H9 (cell line): ENCODE results near the gene ATXN3L. TPM values are rescaled to one million over a fixed set of nuclear protein-coding genes. Genes with fewer than 3 reads are reported as not detected.

Experiments used
- DNase-seq: peaks from one replicate; pipeline ENCODE4 v3.0.0-alpha.2; 2017
- H2AFZ ChIP-seq: one replicate; pipeline ENCODE4 v1.6.1; 2013; ENCODE audit warnings: mild to moderate bottlenecking, low read length, control low read depth, moderate library complexity
- H2AK5ac ChIP-seq: 2 replicates; pipeline ENCODE4 v1.6.1; 2013; ENCODE audit warnings: low read length, control low read depth, mixed read lengths; ENCODE audit not compliant: insufficient read length
- H2BK120ac ChIP-seq: one replicate; pipeline ENCODE4 v1.6.1; 2013; ENCODE audit warnings: low read depth, mild to moderate bottlenecking, low read length, control low read depth, inconsistent platforms; ENCODE audit not compliant: poor library complexity, severe bottlenecking
- H2BK12ac ChIP-seq: 2 replicates; pipeline ENCODE4 v1.6.1; 2013; ENCODE audit warnings: low read length, control low read depth, mixed read lengths, low read depth; ENCODE audit not compliant: insufficient read length
- H2BK15ac ChIP-seq: 2 replicates; pipeline ENCODE4 v1.6.1; 2013; ENCODE audit warnings: low read depth, low read length, control low read depth
- H2BK20ac ChIP-seq: one replicate; pipeline ENCODE4 v1.6.1; 2013; ENCODE audit warnings: low read depth, mild to moderate bottlenecking, low read length, control low read depth, inconsistent platforms; ENCODE audit not compliant: poor library complexity, severe bottlenecking
- H2BK5ac ChIP-seq: 2 replicates; pipeline ENCODE4 v1.6.1; 2013; ENCODE audit warnings: low read length, control low read depth, mixed read lengths; ENCODE audit not compliant: insufficient read length
- H3K14ac ChIP-seq: 2 replicates; pipeline ENCODE4 v1.6.1; 2013; ENCODE audit warnings: low read length, control low read depth; ENCODE audit not compliant: insufficient read depth
- H3K18ac ChIP-seq: 2 replicates; pipeline ENCODE4 v1.6.1; 2013; ENCODE audit warnings: low read depth, mild to moderate bottlenecking, mixed read lengths, low read length, control low read depth; ENCODE audit not compliant: insufficient read length
- H3K23ac ChIP-seq: 2 replicates; pipeline ENCODE4 v1.6.1; 2013; ENCODE audit warnings: low read length, control low read depth, mixed read lengths, low read depth; ENCODE audit not compliant: insufficient read length
- H3K23me2 ChIP-seq: 2 replicates; pipeline ENCODE4 v1.6.1; 2013; ENCODE audit warnings: low read depth, mild to moderate bottlenecking, mixed read lengths, low read length, control low read depth; ENCODE audit not compliant: insufficient read length, poor library complexity, severe bottlenecking
- H3K27ac ChIP-seq: 2 replicates; pipeline ENCODE4 v1.5.1; 2013; ENCODE audit warnings: low read length, control low read depth, mixed read lengths, low read depth; ENCODE audit not compliant: insufficient read length
- H3K27me3 ChIP-seq: 2 replicates; pipeline ENCODE4 v1.6.1; 2013; ENCODE audit warnings: low read length, control low read depth, inconsistent platforms; ENCODE audit not compliant: insufficient read depth
- H3K4ac ChIP-seq: 2 replicates; pipeline ENCODE4 v1.6.1; 2013; ENCODE audit warnings: low read depth, mild to moderate bottlenecking, control low read depth, inconsistent platforms, low read length, moderate library complexity
- H3K4me1 ChIP-seq: 2 replicates; pipeline ENCODE4 v1.6.1; 2013; ENCODE audit warnings: low read length, control low read depth, inconsistent platforms; ENCODE audit not compliant: insufficient read depth
- H3K4me2 ChIP-seq: 2 replicates; pipeline ENCODE4 v1.6.1; 2013; ENCODE audit warnings: low read length, control low read depth, mixed read lengths; ENCODE audit not compliant: insufficient read length, insufficient read depth
- H3K56ac ChIP-seq: 2 replicates; pipeline ENCODE4 v1.6.1; 2013; ENCODE audit warnings: low read depth, mild to moderate bottlenecking, mixed read lengths, low read length, control low read depth; ENCODE audit not compliant: insufficient read length
- H3K79me1 ChIP-seq: 2 replicates; pipeline ENCODE4 v1.6.1; 2013; ENCODE audit warnings: low read depth, mild to moderate bottlenecking, moderate library complexity, low read length, control low read depth, inconsistent platforms; ENCODE audit not compliant: insufficient read depth, poor library complexity, severe bottlenecking
- H3K79me2 ChIP-seq: 2 replicates; pipeline ENCODE4 v1.6.1; 2013; ENCODE audit warnings: low read length, control low read depth, inconsistent platforms; ENCODE audit not compliant: insufficient read depth
- H3K9ac ChIP-seq: 2 replicates; pipeline ENCODE4 v1.6.1; 2013; ENCODE audit warnings: low read length, control low read depth, mixed read lengths; ENCODE audit not compliant: insufficient read length; ENCODE audit errors: extremely low read depth
- H3K9me3 ChIP-seq: one replicate; pipeline ENCODE4 v1.6.1; 2013; ENCODE audit warnings: low read depth, low read length, inconsistent platforms; ENCODE audit not compliant: control insufficient read depth
- H3T11ph ChIP-seq: one replicate; pipeline ENCODE4 v1.6.1; 2013; ENCODE audit warnings: mild to moderate bottlenecking, low read length, control low read depth, inconsistent platforms
- H4K20me1 ChIP-seq: one replicate; pipeline ENCODE4 v1.6.1; 2013; ENCODE audit not compliant: control insufficient read depth, insufficient read length, insufficient read depth
- H4K5ac ChIP-seq: 2 replicates; pipeline ENCODE4 v1.6.1; 2013; ENCODE audit warnings: low read depth, mild to moderate bottlenecking, mixed read lengths, low read length, control low read depth; ENCODE audit not compliant: insufficient read length
- H4K8ac ChIP-seq: replicated peaks from 2 replicates; pipeline ENCODE4 v1.6.1; 2013; ENCODE audit warnings: low read length, control low read depth, mixed read lengths, low read depth; ENCODE audit not compliant: insufficient read length
- H4K91ac ChIP-seq: 2 replicates; pipeline ENCODE4 v1.6.1; 2013; ENCODE audit warnings: low read depth, mild to moderate bottlenecking, moderate library complexity, mixed read lengths, low read length, control low read depth; ENCODE audit not compliant: insufficient read length
- H3K27ac Mint-ChIP-seq, 3 experiments: 2 replicates in 2 of 3; 3 replicates in 1 of 3; pipeline ENCODE4 v1.8.0; 2020 to 2021; ENCODE audit warnings: mixed read lengths in 3 of 3, mild to moderate bottlenecking in 1 of 3, moderate library complexity in 1 of 3
- H3K27me3 Mint-ChIP-seq: 2 replicates; pipeline ENCODE4 v1.8.0; 2021; ENCODE audit warnings: low read depth, mild to moderate bottlenecking, moderate library complexity, mixed read lengths
- H3K36me3 Mint-ChIP-seq, 3 experiments: 2 replicates in 2 of 3; 3 replicates in 1 of 3; pipeline ENCODE4 v1.8.0; 2020 to 2021; ENCODE audit warnings: low read depth in 3 of 3, mixed read lengths in 3 of 3; ENCODE audit not compliant: insufficient read depth in 1 of 3
- H3K4me1 Mint-ChIP-seq, 2 experiments: 2 replicates each; pipeline ENCODE4 v1.8.0; 2020; ENCODE audit warnings: mixed read lengths in 2 of 2
- H3K4me3 Mint-ChIP-seq, 2 experiments: 2 replicates in 1 of 2; 3 replicates in 1 of 2; pipeline ENCODE4 v1.8.0; 2020 to 2021; ENCODE audit warnings: mild to moderate bottlenecking in 2 of 2, mixed read lengths in 2 of 2, moderate library complexity in 1 of 2
- H3K9me3 Mint-ChIP-seq, 2 experiments: 2 replicates in 1 of 2; 3 replicates in 1 of 2; pipeline ENCODE4 v1.8.0; 2020; ENCODE audit warnings: mild to moderate bottlenecking in 2 of 2, mixed read lengths in 2 of 2, moderate library complexity in 1 of 2
- WGBS: extraction: QIAGEN DNeasy Blood & Tissue Kit; methylation state at CpG from one replicate; pipeline ENCODE4 v1.1.7; 2013; ENCODE audit warnings: missing lambda C conversion rate, low lambda C conversion rate, mixed read lengths; ENCODE audit not compliant: insufficient read length; ENCODE audit errors: extremely low coverage; 5-methylcytosine and 5-hydroxymethylcytosine counted together
- total RNA-seq: library from RNA; stranded (reverse); gene quantifications from 2 replicates; pipeline ENCODE4 v1.2.1, GENCODE V29; 2021
- TF ChIP-seq, protein P1 (sequence below): fragments of 200-600 bp; sonication (generic); conservative IDR thresholded peaks from 3 replicates; pipeline ENCODE4 v1.8.0; 2021; ENCODE audit warnings: antibody characterized with exemption, mild to moderate bottlenecking

Gene ATXN3L
- total RNA-seq, 1 experiment from 2014 or later, result not detected

DNA sequence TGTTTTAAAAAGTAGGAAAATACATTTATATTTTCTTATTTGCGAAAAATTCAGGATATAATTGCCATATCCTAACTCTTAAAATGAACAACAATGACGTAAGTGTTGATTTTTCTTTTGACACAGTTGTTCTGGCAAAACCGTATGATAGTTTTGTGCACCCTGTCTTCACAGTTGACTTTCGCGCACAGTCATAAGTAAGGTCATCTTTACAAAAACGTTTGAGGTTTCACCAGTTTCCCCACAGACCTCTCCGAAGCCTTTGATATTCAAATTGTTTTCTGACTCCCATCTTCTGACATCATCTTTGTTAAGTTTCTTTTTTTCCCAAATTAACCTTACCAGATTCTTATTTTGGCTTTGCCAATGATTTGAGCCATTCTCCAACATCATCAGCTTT is 48.1 kb upstream of the ATXN3L start:
- H3K36me3 Mint-ChIP-seq, result peaks cover 0 to 2% (median 0%) of the 10 kb centered on the region in 3 experiments; a peak in 2 of 7 replicates

More for the DNA sequence above, 48.1 kb upstream of the ATXN3L start:
- no peak overlapping the region for H4K5ac ChIP-seq
- TF ChIP-seq, protein P1, sequence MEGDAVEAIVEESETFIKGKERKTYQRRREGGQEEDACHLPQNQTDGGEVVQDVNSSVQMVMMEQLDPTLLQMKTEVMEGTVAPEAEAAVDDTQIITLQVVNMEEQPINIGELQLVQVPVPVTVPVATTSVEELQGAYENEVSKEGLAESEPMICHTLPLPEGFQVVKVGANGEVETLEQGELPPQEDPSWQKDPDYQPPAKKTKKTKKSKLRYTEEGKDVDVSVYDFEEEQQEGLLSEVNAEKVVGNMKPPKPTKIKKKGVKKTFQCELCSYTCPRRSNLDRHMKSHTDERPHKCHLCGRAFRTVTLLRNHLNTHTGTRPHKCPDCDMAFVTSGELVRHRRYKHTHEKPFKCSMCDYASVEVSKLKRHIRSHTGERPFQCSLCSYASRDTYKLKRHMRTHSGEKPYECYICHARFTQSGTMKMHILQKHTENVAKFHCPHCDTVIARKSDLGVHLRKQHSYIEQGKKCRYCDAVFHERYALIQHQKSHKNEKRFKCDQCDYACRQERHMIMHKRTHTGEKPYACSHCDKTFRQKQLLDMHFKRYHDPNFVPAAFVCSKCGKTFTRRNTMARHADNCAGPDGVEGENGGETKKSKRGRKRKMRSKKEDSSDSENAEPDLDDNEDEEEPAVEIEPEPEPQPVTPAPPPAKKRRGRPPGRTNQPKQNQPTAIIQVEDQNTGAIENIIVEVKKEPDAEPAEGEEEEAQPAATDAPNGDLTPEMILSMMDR, result no peak
- no peak overlapping the region for H2BK12ac ChIP-seq
- no peak overlapping the region for H3K9ac ChIP-seq
- H2BK15ac ChIP-seq, result no peak overlapping the region
- no peaks in the 10 kb centered on the region; the same call in 1 of the 2 replicates for H3K4me1 ChIP-seq
- no peak overlapping the region for H2AK5ac ChIP-seq
- Mint-ChIP-seq H3K27ac (no peak overlapping the region), H3K9me3 (peaks cover 40 to 53% of the 10 kb centered on the region in 2 experiments), H3K27me3 (no peaks in the 10 kb centered on the region), H3K4me3 (no peak overlapping the region), H3K4me1 (peaks cover 16 to 21% of the 10 kb centered on the region in 2 experiments)
- no peak overlapping the region for H3K4ac ChIP-seq
- no peaks in the 10 kb centered on the region for H3K23me2 ChIP-seq
- H3K79me1 ChIP-seq, result no peaks in the 10 kb centered on the region
- H3T11ph ChIP-seq, result no peak overlapping the region
- H3K56ac ChIP-seq, result no peak overlapping the region
- no peak overlapping the region for H3K4me2 ChIP-seq
- H2BK120ac ChIP-seq, result no peak overlapping the region
- no peak overlapping the region for H2BK5ac ChIP-seq
- no CpG with 5 or more reads among the region's 7 CpGs for WGBS
- no peak overlapping the region for H3K27ac ChIP-seq
- no peak overlapping the region for H4K91ac ChIP-seq
- no peaks in the 10 kb centered on the region for H3K9me3 ChIP-seq
- no peak for DNase-seq
- no peak overlapping the region for H3K23ac ChIP-seq
- H3K14ac ChIP-seq, result no peak overlapping the region
- no peaks in the 10 kb centered on the region for H3K79me2 ChIP-seq
- no peaks in the 10 kb centered on the region for H3K27me3 ChIP-seq
- H3K18ac ChIP-seq, result no peak overlapping the region
- H2AFZ ChIP-seq, result no peak overlapping the region
- H2BK20ac ChIP-seq, result no peak overlapping the region
- H4K20me1 ChIP-seq, result no peaks in the 10 kb centered on the region
- H4K8ac ChIP-seq, result no peak overlapping the region
